HL-60 (cell line): Measurements from ENCODE around the gene SLC7A7.

Experiments
- DNase-seq, 2 experiments: peaks; one replicate each; pipeline ENCODE4 v3.0.0-alpha.2; 2010 to 2020; ENCODE audit warnings: low read depth in 1 of 2, low spot score in 1 of 2
- H3K27ac ChIP-seq: fragments of 250-450 bp; sonication (Bioruptor Pico); replicated peaks from 2 replicates; pipeline ENCODE4 v1.5.1; 2020; ENCODE audit warnings: mild to moderate bottlenecking, moderate library complexity
- H3K27me3 ChIP-seq: fragments of 250-450 bp; sonication (Bioruptor Pico); 2 replicates; pipeline ENCODE4 v1.5.1; 2021; ENCODE audit warnings: mild to moderate bottlenecking, moderate library complexity; ENCODE audit not compliant: insufficient read depth, poor library complexity, severe bottlenecking
- H3K4me3 ChIP-seq: replicated peaks from 2 replicates; pipeline ENCODE4 v1.5.1; 2011; ENCODE audit warnings: mild to moderate bottlenecking, control low read depth, low read length; ENCODE audit not compliant: insufficient read depth
- GABPA ChIP-seq: IDR thresholded peaks from 2 replicates; pipeline ENCODE4 v1.6.1; 2012; ENCODE audit warnings: low read depth
- POLR2AphosphoS5 ChIP-seq: IDR thresholded peaks from 2 replicates; pipeline ENCODE4 v1.6.1; 2012; ENCODE audit warnings: low read depth
- SPI1 ChIP-seq: IDR thresholded peaks from 2 replicates; pipeline ENCODE4 v1.6.1; 2012; ENCODE audit warnings: low read depth, mild to moderate bottlenecking, borderline replicate concordance
- TF ChIP-seq, protein P1 (sequence below): IDR thresholded peaks from one replicate; pipeline ENCODE4 v1.5.1; 2011; ENCODE audit warnings: low read length, control low read depth, inconsistent platforms; ENCODE audit not compliant: insufficient read depth
- TF ChIP-seq, protein P2 (sequence below): IDR thresholded peaks from 2 replicates; pipeline ENCODE4 v1.6.1; 2012; ENCODE audit warnings: low read depth; ENCODE audit not compliant: insufficient replicate concordance

SLC7A7 gene

DNA sequence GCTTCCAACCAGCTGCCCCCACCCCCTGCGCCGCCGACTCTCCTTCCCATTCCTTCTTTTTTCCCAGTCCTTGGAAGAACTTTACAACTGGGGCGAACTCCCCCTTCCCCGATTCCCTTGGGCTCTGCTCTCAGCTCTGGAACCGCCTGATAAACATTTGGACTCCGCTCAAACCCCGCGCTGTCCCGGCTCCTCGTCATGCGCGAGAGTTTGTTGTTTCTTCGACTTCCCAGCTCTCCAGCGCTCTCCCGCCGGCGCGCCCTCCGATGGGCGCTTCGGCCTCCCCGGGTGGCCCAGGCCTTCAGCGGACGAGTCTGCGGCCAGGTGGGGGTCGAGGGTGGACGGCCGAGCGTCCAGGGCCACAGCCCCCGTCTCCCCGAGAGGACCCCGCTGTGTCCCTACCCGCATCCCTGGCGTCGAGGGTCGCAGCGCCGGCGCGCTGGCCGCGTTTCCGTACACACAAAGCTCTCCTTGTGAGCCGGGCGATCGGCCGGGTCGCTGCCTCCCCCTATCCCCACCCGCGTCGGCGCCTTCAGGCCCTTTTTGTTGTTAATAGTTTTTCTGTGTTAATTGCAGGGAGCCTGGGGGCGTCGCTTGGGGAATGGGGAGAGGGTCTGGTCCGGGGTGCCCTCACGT, 22.0 kb upstream of the SLC7A7 start:
- TF ChIP-seq POLR2AphosphoS5 (no peak), SPI1 (no peak), GABPA (no peak)
- TF ChIP-seq, protein P1, sequence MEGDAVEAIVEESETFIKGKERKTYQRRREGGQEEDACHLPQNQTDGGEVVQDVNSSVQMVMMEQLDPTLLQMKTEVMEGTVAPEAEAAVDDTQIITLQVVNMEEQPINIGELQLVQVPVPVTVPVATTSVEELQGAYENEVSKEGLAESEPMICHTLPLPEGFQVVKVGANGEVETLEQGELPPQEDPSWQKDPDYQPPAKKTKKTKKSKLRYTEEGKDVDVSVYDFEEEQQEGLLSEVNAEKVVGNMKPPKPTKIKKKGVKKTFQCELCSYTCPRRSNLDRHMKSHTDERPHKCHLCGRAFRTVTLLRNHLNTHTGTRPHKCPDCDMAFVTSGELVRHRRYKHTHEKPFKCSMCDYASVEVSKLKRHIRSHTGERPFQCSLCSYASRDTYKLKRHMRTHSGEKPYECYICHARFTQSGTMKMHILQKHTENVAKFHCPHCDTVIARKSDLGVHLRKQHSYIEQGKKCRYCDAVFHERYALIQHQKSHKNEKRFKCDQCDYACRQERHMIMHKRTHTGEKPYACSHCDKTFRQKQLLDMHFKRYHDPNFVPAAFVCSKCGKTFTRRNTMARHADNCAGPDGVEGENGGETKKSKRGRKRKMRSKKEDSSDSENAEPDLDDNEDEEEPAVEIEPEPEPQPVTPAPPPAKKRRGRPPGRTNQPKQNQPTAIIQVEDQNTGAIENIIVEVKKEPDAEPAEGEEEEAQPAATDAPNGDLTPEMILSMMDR = no peak
- TF ChIP-seq, protein P2, sequence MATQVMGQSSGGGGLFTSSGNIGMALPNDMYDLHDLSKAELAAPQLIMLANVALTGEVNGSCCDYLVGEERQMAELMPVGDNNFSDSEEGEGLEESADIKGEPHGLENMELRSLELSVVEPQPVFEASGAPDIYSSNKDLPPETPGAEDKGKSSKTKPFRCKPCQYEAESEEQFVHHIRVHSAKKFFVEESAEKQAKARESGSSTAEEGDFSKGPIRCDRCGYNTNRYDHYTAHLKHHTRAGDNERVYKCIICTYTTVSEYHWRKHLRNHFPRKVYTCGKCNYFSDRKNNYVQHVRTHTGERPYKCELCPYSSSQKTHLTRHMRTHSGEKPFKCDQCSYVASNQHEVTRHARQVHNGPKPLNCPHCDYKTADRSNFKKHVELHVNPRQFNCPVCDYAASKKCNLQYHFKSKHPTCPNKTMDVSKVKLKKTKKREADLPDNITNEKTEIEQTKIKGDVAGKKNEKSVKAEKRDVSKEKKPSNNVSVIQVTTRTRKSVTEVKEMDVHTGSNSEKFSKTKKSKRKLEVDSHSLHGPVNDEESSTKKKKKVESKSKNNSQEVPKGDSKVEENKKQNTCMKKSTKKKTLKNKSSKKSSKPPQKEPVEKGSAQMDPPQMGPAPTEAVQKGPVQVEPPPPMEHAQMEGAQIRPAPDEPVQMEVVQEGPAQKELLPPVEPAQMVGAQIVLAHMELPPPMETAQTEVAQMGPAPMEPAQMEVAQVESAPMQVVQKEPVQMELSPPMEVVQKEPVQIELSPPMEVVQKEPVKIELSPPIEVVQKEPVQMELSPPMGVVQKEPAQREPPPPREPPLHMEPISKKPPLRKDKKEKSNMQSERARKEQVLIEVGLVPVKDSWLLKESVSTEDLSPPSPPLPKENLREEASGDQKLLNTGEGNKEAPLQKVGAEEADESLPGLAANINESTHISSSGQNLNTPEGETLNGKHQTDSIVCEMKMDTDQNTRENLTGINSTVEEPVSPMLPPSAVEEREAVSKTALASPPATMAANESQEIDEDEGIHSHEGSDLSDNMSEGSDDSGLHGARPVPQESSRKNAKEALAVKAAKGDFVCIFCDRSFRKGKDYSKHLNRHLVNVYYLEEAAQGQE = no peak
- Histone ChIP-seq H3K27me3 (no peaks in the 10 kb centered on the region), H3K27ac (no peak overlapping the region), H3K4me3 (peak overlapping the region; percentile 11)
- DNase-seq = no peak

DNA sequence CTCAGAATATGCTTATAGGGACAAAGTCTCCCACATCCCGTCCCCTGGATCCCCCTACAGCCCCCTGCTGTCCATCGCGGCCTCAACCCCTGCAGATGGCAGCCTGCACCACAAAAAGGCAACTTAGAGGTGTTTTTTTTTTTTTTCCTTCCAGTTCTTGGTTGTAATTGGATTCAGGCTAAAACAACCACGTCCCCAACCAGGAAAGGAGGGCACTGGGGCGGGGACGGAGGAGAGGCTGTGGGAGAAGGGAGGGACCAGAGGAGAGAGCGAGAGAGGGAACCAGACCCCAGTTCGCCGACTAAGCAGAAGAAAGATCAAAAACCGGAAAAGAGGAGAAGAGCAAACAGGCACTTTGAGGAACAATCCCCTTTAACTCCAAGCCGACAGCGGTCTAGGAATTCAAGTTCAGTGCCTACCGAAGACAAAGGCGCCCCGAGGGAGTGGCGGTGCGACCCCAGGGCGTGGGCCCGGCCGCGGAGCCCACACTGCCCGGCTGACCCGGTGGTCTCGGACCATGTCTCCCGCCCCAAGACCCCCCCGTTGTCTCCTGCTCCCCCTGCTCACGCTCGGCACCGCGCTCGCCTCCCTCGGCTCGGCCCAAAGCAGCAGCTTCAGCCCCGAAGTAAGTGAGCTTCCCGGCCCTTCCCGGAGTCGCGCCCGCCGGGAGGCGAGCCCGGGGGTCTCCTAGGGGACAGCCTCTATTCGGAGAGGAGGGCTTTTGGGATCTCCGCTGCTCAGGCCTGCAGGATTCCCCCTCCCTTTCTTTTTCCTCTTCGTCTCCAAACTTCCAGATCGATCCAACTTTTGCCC, 21.3 kb upstream of the SLC7A7 start, which contains the start of gene MMP14:
MMP14 (plus strand) TSS at position 285 of the 813 bp plus-strand sequence; CDS start at position 518, 233 bp downstream.
- Histone ChIP-seq H3K27ac (peak within 1 kb of the TSS; percentile 8; the same call in 1 of the 2 replicates), H3K27me3 (no peaks in the 10 kb centered on the region), H3K4me3 (peak within 1 kb of the TSS; percentile 11)
- DNase-seq = no peak
- TF ChIP-seq GABPA (no peak), POLR2AphosphoS5 (peak; percentile 42)

DNA sequence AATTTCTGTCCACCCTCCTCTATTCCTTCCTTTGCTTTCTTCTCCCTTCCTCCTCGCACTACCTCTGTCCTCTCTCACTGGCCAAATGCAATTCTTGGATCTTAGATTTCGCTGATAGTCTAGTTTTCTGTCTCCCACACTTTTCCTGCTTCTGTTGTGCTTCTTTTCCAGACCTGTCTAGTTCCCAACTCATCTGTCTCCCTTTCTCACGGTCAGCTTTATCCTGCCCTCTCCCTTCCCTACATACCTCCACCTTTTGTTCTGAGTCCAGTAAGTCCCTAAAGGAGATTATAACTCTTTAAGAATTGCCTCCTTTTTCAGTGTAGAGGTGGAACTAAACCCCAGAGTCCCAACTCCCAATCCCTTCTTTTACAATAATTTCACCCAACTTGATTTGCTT, 20.3 kb upstream of the SLC7A7 start:
- no peaks in the 10 kb centered on the region for H3K27me3 ChIP-seq
- no peak overlapping the region for H3K4me3 ChIP-seq
- DNase-seq = no peak
- H3K27ac ChIP-seq = no peak overlapping the region
- TF ChIP-seq, protein P2 = no peak
- TF ChIP-seq, protein P1 = no peak
- TF ChIP-seq GABPA (no peak), POLR2AphosphoS5 (no peak), SPI1 (no peak)

DNA sequence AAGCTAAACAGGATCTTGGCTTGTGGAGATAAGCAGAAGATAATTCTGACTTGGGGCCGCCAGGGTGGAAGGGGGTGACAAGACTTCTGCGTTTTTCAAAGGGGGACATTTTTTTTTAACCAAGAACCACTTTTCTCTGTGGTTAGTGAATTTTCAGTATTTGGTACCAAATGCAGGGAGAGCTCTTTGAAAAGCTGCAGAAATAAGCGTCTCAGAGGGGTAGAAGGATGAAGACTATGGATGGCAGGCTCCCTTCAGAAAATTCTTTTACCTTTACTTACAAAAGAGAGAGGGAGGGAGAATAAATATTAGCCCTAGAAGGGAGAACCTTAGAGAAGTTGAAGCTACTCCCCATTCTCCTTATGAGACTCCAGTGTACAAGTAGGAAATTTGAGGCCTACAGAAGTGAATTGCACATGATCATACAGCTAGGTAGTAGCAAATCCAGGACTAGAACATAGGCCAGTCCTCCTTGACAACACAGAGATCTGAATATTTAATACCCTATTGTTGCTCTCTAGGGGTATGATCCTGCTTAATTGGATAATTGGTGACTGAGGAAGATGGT, 15.3 kb upstream of the SLC7A7 start:
- Histone ChIP-seq H3K4me3 (peak overlapping the region; percentile 95), H3K27me3 (no peaks in the 10 kb centered on the region), H3K27ac (peak overlapping the region; percentile 85)
- DNase-seq = no peak
- TF ChIP-seq, protein P2 = no peak
- no peak for TF ChIP-seq GABPA
- TF ChIP-seq, protein P1 = no peak
- TF ChIP-seq POLR2AphosphoS5 = no peak
- no peak for TF ChIP-seq SPI1
